Left ventricle myocardium inferior (tissue), 1 donor: ENCODE results near the gene DLK1. TPM values are rescaled to one million over a fixed set of nuclear protein-coding genes. Genes with fewer than 3 reads are reported as not detected.

Experiments used
- DNase-seq: peaks from one replicate; pipeline ENCODE4 v3.0.0-alpha.2; 2020
- H3K27ac ChIP-seq: fragments of 200-600 bp; replicated peaks from 2 replicates; pipeline ENCODE4 v1.8.0; 2021
- H3K27me3 ChIP-seq: fragments of 200-600 bp; 2 replicates; pipeline ENCODE4 v1.8.0; 2021; ENCODE audit warnings: low read depth
- H3K36me3 ChIP-seq: fragments of 200-600 bp; 2 replicates; pipeline ENCODE4 v1.8.0; 2021
- H3K4me1 ChIP-seq: fragments of 200-600 bp; 2 replicates; pipeline ENCODE4 v1.8.0; 2021
- H3K4me3 ChIP-seq: fragments of 200-600 bp; 2 replicates; pipeline ENCODE4 v1.8.0; 2021; ENCODE audit warnings: mild to moderate bottlenecking, moderate library complexity
- H3K9me3 ChIP-seq: fragments of 200-600 bp; replicated peaks from 2 replicates; pipeline ENCODE4 v1.8.0; 2021
- CTCF ChIP-seq: fragments of 200-600 bp; IDR thresholded peaks from 2 replicates; pipeline ENCODE4 v1.8.0; 2021; ENCODE audit warnings: antibody characterized with exemption, mild to moderate bottlenecking, borderline replicate concordance
- intact Hi-C: fragments of 100-400 bp; cut with micrococcal nuclease; formaldehyde crosslinking; loops from one replicate; pipeline ENCODE4 v1.11.0; 2022
- total RNA-seq: library from RNA; stranded (reverse); fragmentation: NEBNext Ultra II Directional; extraction: Animal tissue kit (Norgen Biotek cat#: 25700); gene quantifications from one replicate; pipeline ENCODE4 v1.2.1, GENCODE V29; 2021
- donor health status: DM: no; HTN: yes; CAD: no; lungs with severe emphysema.

Gene DLK1
- total RNA-seq, 1 donor from 2014 or later: 2.8 TPM

- Histone ChIP-seq H3K4me3 (no peak overlapping the region), H3K4me1 (no peaks in the 10 kb centered on the region), H3K36me3 (no peaks in the 10 kb centered on the region), H3K9me3 (no peaks in the 10 kb centered on the region), H3K27me3 (peaks cover 50% of the 10 kb centered on the region), H3K27ac (no peak overlapping the region)
- DNase-seq: no peak
- no peak for TF ChIP-seq CTCF
- intact Hi-C loops: no loop called here
Observed at GRCh38 chr14:100778951-100779690, 52.4 kb downstream of the DLK1 start.

GRCh38 chr14:100779691-100780080 is 53.0 kb downstream of the DLK1 start:
- Histone ChIP-seq H3K4me1 (no peaks in the 10 kb centered on the region), H3K27me3 (peaks cover 52% of the 10 kb centered on the region), H3K36me3 (no peaks in the 10 kb centered on the region), H3K9me3 (no peaks in the 10 kb centered on the region), H3K4me3 (no peak overlapping the region), H3K27ac (no peak overlapping the region)
- TF ChIP-seq CTCF: no peak
- intact Hi-C loops: no loop called here
- DNase-seq: no peak

GRCh38 chr14:100780246-100780645 is 53.6 kb downstream of the DLK1 start:
- peaks cover 57% of the 10 kb centered on the region for H3K27me3 ChIP-seq
- no peaks in the 10 kb centered on the region for H3K36me3 ChIP-seq
- no peak for DNase-seq
- no peak for TF ChIP-seq CTCF
- H3K4me3 ChIP-seq: no peak overlapping the region
- H3K4me1 ChIP-seq: no peaks in the 10 kb centered on the region
- no peak overlapping the region for H3K27ac ChIP-seq
- intact Hi-C loops: no loop called here
- H3K9me3 ChIP-seq: no peaks in the 10 kb centered on the region

GRCh38 chr14:100780646-100781355 is 54.1 kb downstream of the DLK1 start:
- no peaks in the 10 kb centered on the region for H3K36me3 ChIP-seq
- no peak overlapping the region for H3K27ac ChIP-seq
- H3K9me3 ChIP-seq: no peaks in the 10 kb centered on the region
- H3K4me1 ChIP-seq: no peaks in the 10 kb centered on the region
- intact Hi-C loops: no loop called here
- H3K27me3 ChIP-seq: peaks cover 57% of the 10 kb centered on the region
- no peak for DNase-seq
- H3K4me3 ChIP-seq: no peak overlapping the region
- no peak for TF ChIP-seq CTCF

- DNase-seq: no peak
- Histone ChIP-seq H3K4me3 (no peak overlapping the region), H3K27ac (no peak overlapping the region), H3K4me1 (no peaks in the 10 kb centered on the region), H3K27me3 (peaks cover 56% of the 10 kb centered on the region), H3K9me3 (no peaks in the 10 kb centered on the region), H3K36me3 (no peaks in the 10 kb centered on the region)
- TF ChIP-seq CTCF: no peak
- intact Hi-C loops: no loop called here
Observed at GRCh38 chr14:100781952-100782351, 55.3 kb downstream of the DLK1 start.
